Keratinocyte (primary cell): ENCODE measurements around the gene RASGEF1C. TPM values are rescaled to one million over a fixed set of nuclear protein-coding genes. Genes with fewer than 3 reads are reported as not detected.

Experiments used
- DNase-seq: peaks from one replicate; pipeline ENCODE4 v3.0.0-alpha.2; 2011; ENCODE audit warnings: low read depth, missing footprints, low spot score
- FAIRE-seq: peaks from 2 replicates; lab custom pipeline; 2011; peaks lifted over from hg19 to GRCh38; lab: Jason Lieb, UNC
- H2AFZ ChIP-seq: 2 replicates; pipeline ENCODE4 v1.6.0; 2012; ENCODE audit warnings: low read length, control low read depth, inconsistent platforms; ENCODE audit not compliant: control insufficient read depth
- H3K27ac ChIP-seq: 2 replicates; pipeline ENCODE4 v1.5.1; 2011; ENCODE audit warnings: low read length; ENCODE audit not compliant: control insufficient read depth, insufficient read depth
- H3K27me3 ChIP-seq: 3 replicates; pipeline ENCODE4 v1.6.0; 2011; ENCODE audit warnings: low read length; ENCODE audit not compliant: control insufficient read depth, insufficient read depth; ENCODE audit errors: extremely low read depth
- H3K36me3 ChIP-seq, 2 experiments: 2 replicates in 1 of 2; 3 replicates in 1 of 2; pipeline ENCODE4 v1.5.1; 2011; ENCODE audit warnings: low read length in 2 of 2, mild to moderate bottlenecking in 1 of 2; ENCODE audit not compliant: control insufficient read depth in 2 of 2, insufficient read depth in 2 of 2; ENCODE audit errors: extremely low read depth in 1 of 2
- H3K4me1 ChIP-seq: 3 replicates; pipeline ENCODE4 v1.5.1; 2011; ENCODE audit warnings: low read length; ENCODE audit not compliant: control insufficient read depth, insufficient read depth; ENCODE audit errors: extremely low read depth
- H3K4me2 ChIP-seq: 3 replicates; pipeline ENCODE4 v1.6.0; 2011; ENCODE audit warnings: low read depth, low read length; ENCODE audit not compliant: control insufficient read depth, insufficient read depth; ENCODE audit errors: extremely low read depth
- H3K4me3 ChIP-seq, 3 experiments: fragments of 200-600 bp in 1 of 3; sonication (generic) in 1 of 3; 2 replicates in 2 of 3; 3 replicates in 1 of 3; pipeline ENCODE4 v1.5.1; 2011 to 2016; ENCODE audit warnings: low read length in 3 of 3, mild to moderate bottlenecking in 3 of 3, control low read depth in 2 of 3, inconsistent platforms in 1 of 3, low read depth in 1 of 3, mixed read lengths in 1 of 3, mixed run types in 1 of 3, moderate library complexity in 1 of 3; ENCODE audit not compliant: control insufficient read depth in 2 of 3, insufficient read depth in 2 of 3; ENCODE audit errors: extremely low read depth in 1 of 3
- H3K79me2 ChIP-seq: 2 replicates; pipeline ENCODE4 v1.6.0; 2012; ENCODE audit warnings: low read length; ENCODE audit not compliant: control insufficient read depth, insufficient read depth
- H3K9ac ChIP-seq: 3 replicates; pipeline ENCODE4 v1.6.0; 2011; ENCODE audit warnings: low read length; ENCODE audit not compliant: control insufficient read depth, insufficient read depth; ENCODE audit errors: extremely low read depth
- H3K9me1 ChIP-seq: 3 replicates; pipeline ENCODE4 v1.6.0; 2011; ENCODE audit warnings: low read length; ENCODE audit not compliant: control insufficient read depth, insufficient read depth; ENCODE audit errors: extremely low read depth
- H3K9me3 ChIP-seq: 2 replicates; pipeline ENCODE4 v1.5.1; 2012; ENCODE audit warnings: low read depth, low read length; ENCODE audit not compliant: control insufficient read depth
- H4K20me1 ChIP-seq: 3 replicates; pipeline ENCODE4 v1.6.0; 2011; ENCODE audit warnings: low read length; ENCODE audit not compliant: control insufficient read depth, insufficient read depth; ENCODE audit errors: extremely low read depth
- EZH2 ChIP-seq: IDR thresholded peaks from one replicate; pipeline ENCODE4 v1.6.1; 2012; ENCODE audit warnings: inconsistent platforms, mild to moderate bottlenecking, low read length, moderate library complexity
- dilution Hi-C: fragments of 300-500 bp; cut with MboI; formaldehyde crosslinking; loops from one replicate; pipeline ENCODE4 v1.7.0; 2020; ENCODE audit warnings: low sequenced_read_pairs; ENCODE audit not compliant: extremely low pct_ligation_motif_present
- polyA plus RNA-seq, 5 experiments: library from polyadenylated mRNA; depleted of rRNA in 3 of 5; stranded (reverse) in 3 of 5; stranded (forward) in 1 of 5; unstranded in 1 of 5; fragments of >200 nt; gene quantifications; 1 replicate in 1 of 5; 2 replicates in 3 of 5; 3 replicates in 1 of 5; pipeline versions ENCODE4 v1.2.1 to v1.2.3, GENCODE V29; 2011 to 2012; ENCODE audit warnings: missing spikeins in 2 of 5, low read depth in 1 of 5, low replicate concordance in 1 of 5
- TF ChIP-seq, protein P1 (sequence below), 3 experiments: IDR thresholded peaks in 1 of 3; conservative IDR thresholded peaks in 1 of 3; optimal IDR thresholded peaks in 1 of 3; 2 replicates in 2 of 3; 3 replicates in 1 of 3; pipeline versions ENCODE3 to v1.5.1; 2011; ENCODE audit warnings: low read length in 3 of 3, mild to moderate bottlenecking in 3 of 3, moderate library complexity in 2 of 3, control low read depth in 1 of 3, inconsistent platforms in 1 of 3; ENCODE audit not compliant: insufficient read depth in 2 of 3; ENCODE audit errors: extremely low read depth in 1 of 3

RASGEF1C gene
- polyA plus RNA-seq, 1 donor (not counting 4 experiments of a cell fraction or from before 2014, with no cell fraction given) = not detected

GRCh38 chr5:180053061-180053602 is 155.9 kb downstream of the RASGEF1C start:
- Histone ChIP-seq H3K36me3 (no peaks in the 10 kb centered on the region), H4K20me1 (no peaks in the 10 kb centered on the region), H3K79me2 (peaks cover 5% of the 10 kb centered on the region), H3K4me2 (no peak overlapping the region), H3K9me3 (no peaks in the 10 kb centered on the region), H3K9ac (no peak overlapping the region), H3K4me3 (no peak overlapping the region), H2AFZ (no peak overlapping the region), H3K4me1 (peaks cover 14% of the 10 kb centered on the region), H3K27me3 (no peaks in the 10 kb centered on the region), H3K27ac (no peak overlapping the region), H3K9me1 (no peaks in the 10 kb centered on the region)
- DNase-seq (no peak), FAIRE-seq (no peak)
- TF ChIP-seq EZH2 = no peak
- TF ChIP-seq, protein P1, sequence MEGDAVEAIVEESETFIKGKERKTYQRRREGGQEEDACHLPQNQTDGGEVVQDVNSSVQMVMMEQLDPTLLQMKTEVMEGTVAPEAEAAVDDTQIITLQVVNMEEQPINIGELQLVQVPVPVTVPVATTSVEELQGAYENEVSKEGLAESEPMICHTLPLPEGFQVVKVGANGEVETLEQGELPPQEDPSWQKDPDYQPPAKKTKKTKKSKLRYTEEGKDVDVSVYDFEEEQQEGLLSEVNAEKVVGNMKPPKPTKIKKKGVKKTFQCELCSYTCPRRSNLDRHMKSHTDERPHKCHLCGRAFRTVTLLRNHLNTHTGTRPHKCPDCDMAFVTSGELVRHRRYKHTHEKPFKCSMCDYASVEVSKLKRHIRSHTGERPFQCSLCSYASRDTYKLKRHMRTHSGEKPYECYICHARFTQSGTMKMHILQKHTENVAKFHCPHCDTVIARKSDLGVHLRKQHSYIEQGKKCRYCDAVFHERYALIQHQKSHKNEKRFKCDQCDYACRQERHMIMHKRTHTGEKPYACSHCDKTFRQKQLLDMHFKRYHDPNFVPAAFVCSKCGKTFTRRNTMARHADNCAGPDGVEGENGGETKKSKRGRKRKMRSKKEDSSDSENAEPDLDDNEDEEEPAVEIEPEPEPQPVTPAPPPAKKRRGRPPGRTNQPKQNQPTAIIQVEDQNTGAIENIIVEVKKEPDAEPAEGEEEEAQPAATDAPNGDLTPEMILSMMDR (optimal IDR thresholded peaks at IDR 0.05 in 1 of 3, IDR thresholded peaks at IDR 0.05 in 1 of 3, conservative IDR thresholded peaks at IDR 0.05 in 1 of 3; ENCODE audit: extremely low read depth in 1 of 3, insufficient read depth in 2 of 3, low read length in 3 of 3) = no peak
- dilution Hi-C loops = no loop called here

GRCh38 chr5:180052211-180052818 is 156.7 kb downstream of the RASGEF1C start:
- H3K9me3 ChIP-seq = no peaks in the 10 kb centered on the region
- H3K9me1 ChIP-seq = no peaks in the 10 kb centered on the region
- no peaks in the 10 kb centered on the region for H3K27me3 ChIP-seq
- dilution Hi-C loops = no loop called here
- no peaks in the 10 kb centered on the region for H3K36me3 ChIP-seq
- DNase-seq (no peak), FAIRE-seq (no peak)
- no peak overlapping the region for H2AFZ ChIP-seq
- no peak overlapping the region for H3K9ac ChIP-seq
- H3K79me2 ChIP-seq = peaks cover 3% of the 10 kb centered on the region
- H3K4me3 ChIP-seq = no peak overlapping the region
- no peaks in the 10 kb centered on the region for H4K20me1 ChIP-seq
- H3K4me1 ChIP-seq = peaks cover 14% of the 10 kb centered on the region
- H3K27ac ChIP-seq = no peak overlapping the region
- no peak for TF ChIP-seq EZH2
- TF ChIP-seq, protein P1 (optimal IDR thresholded peaks at IDR 0.05 in 1 of 3, IDR thresholded peaks at IDR 0.05 in 1 of 3, conservative IDR thresholded peaks at IDR 0.05 in 1 of 3; ENCODE audit: extremely low read depth in 1 of 3, insufficient read depth in 2 of 3, low read length in 3 of 3) = no peak
- no peak overlapping the region for H3K4me2 ChIP-seq

Other genes with a start within 250 kb of the RASGEF1C start
- gene RNF130, start 137.5 kb downstream of the RASGEF1C start, polyA plus RNA-seq = 15.1 to 20.0 TPM (median 17.5 TPM) in 3 replicates
- 25.2 to 49.4 TPM (median 42.8 TPM) in 3 replicates for gene MAPK9, start 82.9 kb upstream of the RASGEF1C start, polyA plus RNA-seq
- 0.02 to 0.04 TPM in 2 of 3 replicates, not detected in the other for gene GFPT2, start 144.1 kb upstream of the RASGEF1C start, polyA plus RNA-seq